HG03342 (cell line): ENCODE data around the gene UGT1A6.
"Not testable (repeated sequence)": the region's sequence is repeated elsewhere in the genome, so short reads cannot be mapped to it uniquely, and the experiment has no call there.

ENCODE experiments used
- ATAC-seq: cut with Tn5 transposase; IDR thresholded peaks from one replicate; pipeline ENCODE4 v1.9.1; 2021; ENCODE audit warnings: mild to moderate bottlenecking, moderate library complexity; ENCODE audit not compliant: unreplicated experiment

The UGT1A6 gene

GRCh38 chr2:233684640-233685039 is 8.1 kb upstream of the UGT1A6 start:
- no peak for ATAC-seq

GRCh38 chr2:233686928-233687327 is 5.8 kb upstream of the UGT1A6 start:
- ATAC-seq: no peak

GRCh38 chr2:233688341-233688740 is 4.3 kb upstream of the UGT1A6 start:
- no peak for ATAC-seq

GRCh38 chr2:233689031-233689430 is 3.7 kb upstream of the UGT1A6 start:
- no peak for ATAC-seq

- ATAC-seq: no peak
Measured at GRCh38 chr2:233689501-233689900, 3.2 kb upstream of the UGT1A6 start.

- ATAC-seq: no peak
Measured at GRCh38 chr2:233690444-233690843, 2.2 kb upstream of the UGT1A6 start.

- no peak for ATAC-seq
Measured at GRCh38 chr2:233691443-233692433, 952 bp upstream of the UGT1A6 start.

- no peak for ATAC-seq
Measured at GRCh38 chr2:233693963-233694362, 1.3 kb downstream of the UGT1A6 start.

GRCh38 chr2:233698740-233699139 is 6.0 kb downstream of the UGT1A6 start:
- no peak for ATAC-seq

GRCh38 chr2:233699424-233700027 is 6.8 kb downstream of the UGT1A6 start:
- no peak for ATAC-seq

- no peak for ATAC-seq
Measured at GRCh38 chr2:233700028-233700635, 7.4 kb downstream of the UGT1A6 start.

- ATAC-seq: not testable (repeated sequence)
Measured at GRCh38 chr2:233700842-233701241, 8.2 kb downstream of the UGT1A6 start.

GRCh38 chr2:233702238-233702637 is 9.5 kb downstream of the UGT1A6 start:
- ATAC-seq: no peak

GRCh38 chr2:233705911-233706506 is 13.3 kb downstream of the UGT1A6 start:
- ATAC-seq: no peak

GRCh38 chr2:233706720-233707119 is 14.0 kb downstream of the UGT1A6 start:
- ATAC-seq: no peak

GRCh38 chr2:233707940-233708644 is 15.4 kb downstream of the UGT1A6 start:
- no peak for ATAC-seq

GRCh38 chr2:233708942-233709341 is 16.3 kb downstream of the UGT1A6 start:
- no peak for ATAC-seq

GRCh38 chr2:233711312-233712008 is 18.8 kb downstream of the UGT1A6 start:
- peak; percentile 69 for ATAC-seq

- no peak for ATAC-seq
Measured at GRCh38 chr2:233712611-233713261, 20.0 kb downstream of the UGT1A6 start, which contains the start of gene UGT1A5. UGT1A5 (plus strand) TSS chr2:233712907; CDS start chr2:233712992, 85 bp downstream.

- ATAC-seq: no peak
Measured at GRCh38 chr2:233713262-233713615, 20.5 kb downstream of the UGT1A6 start.
